GM12878 (cell line): ENCODE data around the gene NGFR.

ENCODE experiments used
- CBX5 ChIP-seq: sonication (generic); IDR thresholded peaks from 2 replicates; pipeline ENCODE4 v1.6.1; 2016; ENCODE audit warnings: low read depth, moderate library complexity, mild to moderate bottlenecking, inconsistent platforms
- NRF1 ChIP-seq: conservative IDR thresholded peaks from 2 replicates; pipeline ENCODE4 v1.6.1; 2011; ENCODE audit warnings: mild to moderate bottlenecking, low read depth, low read length, improper control_type of control experiment
- POLR2AphosphoS5 ChIP-seq: IDR thresholded peaks from 2 replicates; pipeline ENCODE4 v1.6.1; 2011; ENCODE audit warnings: mild to moderate bottlenecking, low read length, inconsistent platforms
- YY1 ChIP-seq: IDR thresholded peaks from 2 replicates; pipeline ENCODE4 v1.6.1; 2011; ENCODE audit warnings: low read depth, mild to moderate bottlenecking, low read length
- TF ChIP-seq, protein P1 (sequence below), 3 experiments: IDR thresholded peaks in 2 of 3; conservative IDR thresholded peaks in 1 of 3; 2 replicates each; pipeline ENCODE4 v1.5.1; 2011; ENCODE audit warnings: low read depth in 3 of 3, low read length in 3 of 3, mild to moderate bottlenecking in 3 of 3, control low read depth in 2 of 3, moderate library complexity in 2 of 3, inconsistent platforms in 1 of 3, mixed read lengths in 1 of 3; ENCODE audit not compliant: control insufficient read depth in 2 of 3, insufficient read depth in 1 of 3; ENCODE audit errors: extremely low read depth in 1 of 3
- TF ChIP-seq, protein P2 (sequence below): IDR thresholded peaks from 2 replicates; pipeline ENCODE4 v1.6.1; 2012; ENCODE audit warnings: mild to moderate bottlenecking, low read depth, low read length

DNA sequence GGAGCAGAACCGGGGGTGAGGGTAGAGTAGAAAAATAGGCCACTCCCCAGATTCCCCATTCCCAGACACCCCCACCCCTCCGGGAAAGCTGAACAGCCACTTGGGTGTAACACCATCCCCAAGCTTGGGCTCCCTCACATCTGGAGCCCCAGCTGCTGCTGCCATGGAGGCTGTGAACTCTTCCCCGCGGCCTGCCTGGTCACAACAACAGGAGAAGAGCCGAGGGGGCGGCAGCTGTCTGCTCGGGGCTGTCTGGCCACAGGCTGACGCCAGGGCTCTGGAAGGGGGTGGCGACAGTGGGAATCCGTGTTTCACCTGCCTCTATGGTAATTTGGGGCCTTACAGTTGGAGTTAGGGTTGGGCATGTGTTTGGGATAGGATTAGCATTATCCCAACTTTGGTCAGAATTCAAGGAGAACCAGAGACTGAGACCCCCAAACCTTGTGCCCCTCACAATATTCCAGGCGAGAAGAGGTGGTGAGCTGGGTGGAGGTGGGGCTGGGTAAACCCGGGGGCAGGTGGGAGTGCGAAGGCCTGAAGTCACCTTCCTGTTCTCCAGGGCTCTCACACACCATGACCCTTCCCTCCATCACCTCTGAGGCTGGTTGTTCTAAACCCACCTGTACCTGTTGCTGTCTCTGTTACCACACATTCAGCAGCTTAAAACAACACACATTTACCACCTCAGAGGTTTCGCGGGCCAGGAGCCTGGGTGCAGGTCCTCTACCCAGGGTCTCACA lies 50.9 kb downstream of the NGFR start:
- TF ChIP-seq NRF1 (no peak), CBX5 (no peak), YY1 (no peak), POLR2AphosphoS5 (no peak)
- TF ChIP-seq, protein P1, sequence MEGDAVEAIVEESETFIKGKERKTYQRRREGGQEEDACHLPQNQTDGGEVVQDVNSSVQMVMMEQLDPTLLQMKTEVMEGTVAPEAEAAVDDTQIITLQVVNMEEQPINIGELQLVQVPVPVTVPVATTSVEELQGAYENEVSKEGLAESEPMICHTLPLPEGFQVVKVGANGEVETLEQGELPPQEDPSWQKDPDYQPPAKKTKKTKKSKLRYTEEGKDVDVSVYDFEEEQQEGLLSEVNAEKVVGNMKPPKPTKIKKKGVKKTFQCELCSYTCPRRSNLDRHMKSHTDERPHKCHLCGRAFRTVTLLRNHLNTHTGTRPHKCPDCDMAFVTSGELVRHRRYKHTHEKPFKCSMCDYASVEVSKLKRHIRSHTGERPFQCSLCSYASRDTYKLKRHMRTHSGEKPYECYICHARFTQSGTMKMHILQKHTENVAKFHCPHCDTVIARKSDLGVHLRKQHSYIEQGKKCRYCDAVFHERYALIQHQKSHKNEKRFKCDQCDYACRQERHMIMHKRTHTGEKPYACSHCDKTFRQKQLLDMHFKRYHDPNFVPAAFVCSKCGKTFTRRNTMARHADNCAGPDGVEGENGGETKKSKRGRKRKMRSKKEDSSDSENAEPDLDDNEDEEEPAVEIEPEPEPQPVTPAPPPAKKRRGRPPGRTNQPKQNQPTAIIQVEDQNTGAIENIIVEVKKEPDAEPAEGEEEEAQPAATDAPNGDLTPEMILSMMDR (IDR thresholded peaks at IDR 0.05 in 2 of 3, conservative IDR thresholded peaks at IDR 0.05 in 1 of 3; ENCODE audit: control insufficient read depth in 2 of 3, extremely low read depth in 1 of 3, insufficient read depth in 1 of 3, low read depth in 3 of 3, low read length in 3 of 3): no peak
- TF ChIP-seq, protein P2, sequence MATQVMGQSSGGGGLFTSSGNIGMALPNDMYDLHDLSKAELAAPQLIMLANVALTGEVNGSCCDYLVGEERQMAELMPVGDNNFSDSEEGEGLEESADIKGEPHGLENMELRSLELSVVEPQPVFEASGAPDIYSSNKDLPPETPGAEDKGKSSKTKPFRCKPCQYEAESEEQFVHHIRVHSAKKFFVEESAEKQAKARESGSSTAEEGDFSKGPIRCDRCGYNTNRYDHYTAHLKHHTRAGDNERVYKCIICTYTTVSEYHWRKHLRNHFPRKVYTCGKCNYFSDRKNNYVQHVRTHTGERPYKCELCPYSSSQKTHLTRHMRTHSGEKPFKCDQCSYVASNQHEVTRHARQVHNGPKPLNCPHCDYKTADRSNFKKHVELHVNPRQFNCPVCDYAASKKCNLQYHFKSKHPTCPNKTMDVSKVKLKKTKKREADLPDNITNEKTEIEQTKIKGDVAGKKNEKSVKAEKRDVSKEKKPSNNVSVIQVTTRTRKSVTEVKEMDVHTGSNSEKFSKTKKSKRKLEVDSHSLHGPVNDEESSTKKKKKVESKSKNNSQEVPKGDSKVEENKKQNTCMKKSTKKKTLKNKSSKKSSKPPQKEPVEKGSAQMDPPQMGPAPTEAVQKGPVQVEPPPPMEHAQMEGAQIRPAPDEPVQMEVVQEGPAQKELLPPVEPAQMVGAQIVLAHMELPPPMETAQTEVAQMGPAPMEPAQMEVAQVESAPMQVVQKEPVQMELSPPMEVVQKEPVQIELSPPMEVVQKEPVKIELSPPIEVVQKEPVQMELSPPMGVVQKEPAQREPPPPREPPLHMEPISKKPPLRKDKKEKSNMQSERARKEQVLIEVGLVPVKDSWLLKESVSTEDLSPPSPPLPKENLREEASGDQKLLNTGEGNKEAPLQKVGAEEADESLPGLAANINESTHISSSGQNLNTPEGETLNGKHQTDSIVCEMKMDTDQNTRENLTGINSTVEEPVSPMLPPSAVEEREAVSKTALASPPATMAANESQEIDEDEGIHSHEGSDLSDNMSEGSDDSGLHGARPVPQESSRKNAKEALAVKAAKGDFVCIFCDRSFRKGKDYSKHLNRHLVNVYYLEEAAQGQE: no peak
